HEK293T (cell line): ENCODE results near the gene SLC25A43.

Source experiments
- CTCF ChIA-PET: fragments of 350-600 bp; formaldehyde crosslinking; extraction: SDS; loops from one replicate; lab custom pipeline; 2021; ENCODE audit warnings: antibody characterized with exemption, inconsistent platforms; lab: Yijun Ruan, JAX
- POLR2A ChIA-PET: fragments of 350-600 bp; formaldehyde crosslinking; extraction: SDS; loops from one replicate; lab custom pipeline; 2020; ENCODE audit warnings: antibody characterized with exemption, inconsistent platforms; lab: Yijun Ruan, JAX
- DNase-seq: peaks from one replicate; pipeline ENCODE4 v3.0.0; 2012; ENCODE audit warnings: mixed read lengths; ENCODE audit errors: extremely low spot score
- ARNT ChIP-seq: fragments of 450-650 bp; IDR thresholded peaks from 2 replicates; pipeline ENCODE4 v1.6.1; 2017; ENCODE audit warnings: mild to moderate bottlenecking
- BHLHE40 ChIP-seq: fragments of 450-650 bp; IDR thresholded peaks from 2 replicates; pipeline ENCODE4 v1.6.1; 2016; ENCODE audit warnings: mild to moderate bottlenecking, moderate library complexity, borderline replicate concordance
- CTBP1 ChIP-seq: fragments of 450-650 bp; IDR thresholded peaks from 2 replicates; pipeline ENCODE4 v1.6.1; 2016; ENCODE audit warnings: borderline replicate concordance
- ELF4 ChIP-seq: fragments of 450-650 bp; IDR thresholded peaks from 2 replicates; pipeline ENCODE4 v1.6.1; 2017; ENCODE audit warnings: antibody characterized with exemption
- FOXA1 ChIP-seq: fragments of 450-650 bp; IDR thresholded peaks from 2 replicates; pipeline ENCODE4 v1.6.1; 2016; ENCODE audit warnings: mild to moderate bottlenecking
- FOXK2 ChIP-seq: fragments of 450-650 bp; IDR thresholded peaks from 2 replicates; pipeline ENCODE4 v1.6.1; 2016; ENCODE audit warnings: mild to moderate bottlenecking
- FOXM1 ChIP-seq: fragments of 450-650 bp; IDR thresholded peaks from 2 replicates; pipeline ENCODE4 v1.6.1; 2017; ENCODE audit warnings: mild to moderate bottlenecking, borderline replicate concordance
- HDGF ChIP-seq: fragments of 450-650 bp; IDR thresholded peaks from 2 replicates; pipeline ENCODE4 v1.6.1; 2017; ENCODE audit warnings: antibody characterized with exemption, borderline replicate concordance
- L3MBTL2 ChIP-seq: fragments of 450-650 bp; conservative IDR thresholded peaks from 2 replicates; pipeline ENCODE4 v1.6.1; 2016; ENCODE audit warnings: mild to moderate bottlenecking
- LEF1 ChIP-seq: fragments of 450-650 bp; IDR thresholded peaks from 2 replicates; pipeline ENCODE4 v1.6.1; 2017; ENCODE audit warnings: mild to moderate bottlenecking, borderline replicate concordance
- NFRKB ChIP-seq: fragments of 450-650 bp; IDR thresholded peaks from 2 replicates; pipeline ENCODE4 v1.6.1; 2016; ENCODE audit warnings: mild to moderate bottlenecking, moderate library complexity
- PKNOX1 ChIP-seq: fragments of 450-650 bp; IDR thresholded peaks from 2 replicates; pipeline ENCODE4 v1.6.1; 2016
- SP1 ChIP-seq: fragments of 450-650 bp; IDR thresholded peaks from 2 replicates; pipeline ENCODE4 v1.6.1; 2017
- SUZ12 ChIP-seq: fragments of 450-650 bp; IDR thresholded peaks from 2 replicates; pipeline ENCODE4 v1.6.1; 2016; ENCODE audit warnings: mild to moderate bottlenecking
- TARDBP ChIP-seq: fragments of 450-650 bp; IDR thresholded peaks from 2 replicates; pipeline ENCODE4 v1.6.1; 2016
- ZNF384 ChIP-seq: fragments of 450-650 bp; IDR thresholded peaks from 2 replicates; pipeline ENCODE4 v1.6.1; 2016

SLC25A43 gene

DNA sequence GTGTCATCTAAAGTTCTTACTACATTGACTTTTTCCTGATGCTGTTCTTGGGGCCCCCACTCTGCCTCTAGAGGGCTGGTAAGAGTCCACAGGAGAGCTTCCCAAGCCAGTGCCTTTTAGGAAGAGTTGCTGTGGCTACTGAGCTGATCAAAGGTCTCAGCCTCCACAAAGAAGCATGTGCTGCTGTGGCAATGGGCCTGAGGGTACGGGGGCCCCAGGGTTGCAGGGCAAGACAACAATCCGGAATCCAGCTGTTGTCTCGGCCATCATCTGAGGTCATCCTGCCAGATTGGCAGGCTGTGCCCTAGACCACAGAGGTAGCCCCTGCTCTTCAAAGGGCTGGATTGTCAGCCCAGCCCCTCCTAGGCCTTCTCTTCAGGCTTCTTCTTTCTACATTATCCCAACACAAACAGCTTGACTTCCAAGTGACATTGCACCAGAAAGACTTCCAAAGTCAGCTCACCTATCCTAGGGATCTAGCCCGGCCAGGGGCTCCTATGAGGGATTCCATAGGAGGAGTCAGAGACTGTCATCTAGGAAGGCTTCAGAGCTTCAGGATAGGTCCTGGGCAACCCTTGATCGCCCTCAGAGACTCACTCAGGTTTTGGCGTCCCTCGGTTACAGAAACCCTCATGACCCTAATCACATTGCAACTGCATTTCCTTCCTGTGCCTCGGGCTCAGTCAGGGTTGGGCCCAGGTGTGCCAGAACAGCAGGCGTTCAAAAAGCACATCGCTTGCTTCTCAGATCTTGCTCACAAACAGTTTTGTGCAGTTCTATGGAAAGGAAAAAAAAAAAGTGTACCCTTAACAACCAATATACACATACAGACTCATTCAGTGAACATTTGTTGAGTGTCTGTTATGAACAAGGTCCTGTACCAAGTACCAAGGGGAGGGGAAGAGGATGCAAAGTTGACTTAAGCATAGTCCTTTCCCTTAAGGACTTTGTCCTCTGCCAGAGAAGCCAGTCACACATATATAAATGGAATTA lies 96.9 kb downstream of the SLC25A43 start:
- DNase-seq, result no peak
- TF ChIP-seq SUZ12 (no peak), CTBP1 (no peak), TARDBP (no peak), HDGF (no peak), FOXM1 (no peak), ELF4 (no peak), FOXA1 (no peak), PKNOX1 (no peak), ARNT (no peak), L3MBTL2 (no peak), NFRKB (no peak), LEF1 (no peak), FOXK2 (no peak), BHLHE40 (no peak), ZNF384 (no peak), SP1 (no peak)
- CTCF ChIA-PET, result interaction anchor here (0.7 to 2.0 kb wide), 2 partner anchors 13 to 16 kb away, joined by 3 to 5 read pairs; no protein-coding TSS in a partner anchor
- POLR2A ChIA-PET, result interaction anchor here (1.4 kb wide), 1 partner anchor 28 kb away, joined by 3 read pairs; the partner anchor contains the start of gene SLC25A5

GRCh38 chrX:119497185-119497584 lies 98.0 kb downstream of the SLC25A43 start:
- no peak for DNase-seq
- ChIA-PET CTCF (interaction anchor here (2.0 kb wide), 1 partner anchor 14 kb away, joined by 5 read pairs; no protein-coding TSS in a partner anchor), POLR2A (no interaction called here)
- TF ChIP-seq FOXM1, result no peak
- TF ChIP-seq FOXA1, result no peak
- no peak for TF ChIP-seq PKNOX1
- TF ChIP-seq ARNT, result no peak
- no peak for TF ChIP-seq CTBP1
- no peak for TF ChIP-seq L3MBTL2
- no peak for TF ChIP-seq SUZ12
- no peak for TF ChIP-seq TARDBP
- no peak for TF ChIP-seq HDGF
- no peak for TF ChIP-seq LEF1
- TF ChIP-seq NFRKB, result no peak
- no peak for TF ChIP-seq ZNF384
- no peak for TF ChIP-seq BHLHE40
- TF ChIP-seq SP1, result no peak
- no peak for TF ChIP-seq FOXK2
- no peak for TF ChIP-seq ELF4

- no peak for DNase-seq
- ChIA-PET CTCF (interaction anchor here (1.1 to 1.2 kb wide), 2 partner anchors 12 to 16 kb away, joined by 4 to 5 read pairs; no protein-coding TSS in a partner anchor), POLR2A (no interaction called here)
- TF ChIP-seq ZNF384 (no peak), ARNT (no peak), SUZ12 (no peak), L3MBTL2 (no peak), BHLHE40 (no peak), FOXK2 (no peak), TARDBP (no peak), CTBP1 (no peak), ELF4 (no peak), LEF1 (no peak)
Measured at GRCh38 chrX:119500061-119500800, 101.1 kb downstream of the SLC25A43 start.

DNA sequence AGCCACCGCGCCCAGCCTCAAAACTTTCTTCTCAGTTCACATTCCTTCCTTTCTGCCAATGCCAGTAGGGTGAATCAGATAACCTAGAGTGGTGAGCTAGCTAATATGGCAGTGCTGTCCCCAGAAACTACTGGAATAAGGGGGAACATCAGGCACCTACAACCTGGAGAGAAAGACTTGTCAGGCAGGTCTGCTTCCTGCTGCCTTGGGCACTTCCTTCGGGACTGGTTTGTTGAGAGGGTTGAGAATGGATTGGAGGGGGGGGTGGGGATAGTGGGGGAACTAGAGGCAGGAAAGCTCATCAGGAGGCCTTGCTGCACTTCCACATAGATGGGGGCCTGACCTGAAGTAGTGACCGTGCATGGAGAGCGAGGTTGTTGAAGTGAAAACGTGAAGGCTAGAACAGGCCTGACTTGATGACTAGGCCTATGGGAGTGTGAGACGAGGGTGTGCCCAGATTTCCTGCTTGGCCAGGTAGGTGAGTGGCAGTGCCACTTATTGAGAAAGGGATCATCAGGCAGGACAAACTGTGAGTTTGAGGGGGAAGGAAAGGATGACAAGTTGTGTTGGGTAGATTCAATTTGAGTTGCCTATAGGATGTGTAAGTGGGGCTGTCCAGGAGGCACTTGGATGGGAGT lies 102.5 kb downstream of the SLC25A43 start:
- ChIA-PET POLR2A (no interaction called here), CTCF (interaction anchor here (0.8 kb wide), 1 partner anchor 19 kb away, joined by 3 read pairs; no protein-coding TSS in a partner anchor)
- no peak for TF ChIP-seq BHLHE40
- TF ChIP-seq ELF4, result no peak
- no peak for DNase-seq

DNA sequence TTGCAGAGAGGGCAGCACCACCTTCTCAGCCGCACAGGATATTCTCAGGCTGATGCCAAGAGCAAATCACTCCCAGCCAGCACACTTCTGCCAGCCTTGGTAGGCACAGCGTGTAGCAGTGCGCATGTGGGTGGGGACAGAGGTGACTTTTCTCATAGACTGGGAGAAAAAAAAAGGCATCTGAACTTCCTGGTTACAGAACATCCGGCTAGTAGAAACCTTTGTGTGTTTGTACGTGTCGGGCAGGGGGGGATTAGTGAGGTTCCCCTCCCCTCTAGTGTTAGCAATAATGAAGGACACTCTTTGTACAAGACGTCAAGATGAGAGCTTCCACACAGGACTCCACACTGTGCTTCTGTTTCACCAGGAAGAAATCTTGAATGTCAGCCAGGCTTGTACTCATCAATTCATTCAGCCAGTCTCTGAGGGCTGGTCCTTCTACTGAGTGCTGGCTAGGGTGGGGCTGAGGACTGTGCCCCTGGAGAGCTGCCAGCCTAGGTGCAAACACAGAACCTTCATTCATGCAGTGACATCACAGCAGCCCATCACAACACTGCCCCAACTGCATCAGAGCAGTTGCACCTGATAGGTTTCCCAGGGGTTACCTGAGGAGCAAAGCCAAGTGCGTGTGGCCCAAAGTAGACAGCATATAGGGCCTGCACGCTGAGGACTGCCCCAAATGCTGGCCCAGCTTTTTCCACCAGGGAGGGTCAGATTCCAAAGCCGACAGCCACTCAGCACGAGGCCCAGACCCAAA lies 103.8 kb downstream of the SLC25A43 start:
- TF ChIP-seq HDGF, result no peak
- no peak for TF ChIP-seq CTBP1
- TF ChIP-seq ARNT, result no peak
- no peak for TF ChIP-seq LEF1
- no peak for TF ChIP-seq TARDBP
- TF ChIP-seq ZNF384, result no peak
- no peak for TF ChIP-seq SP1
- TF ChIP-seq PKNOX1, result no peak
- ChIA-PET POLR2A (no interaction called here), CTCF (interaction anchor here (1.0 to 1.4 kb wide), 2 partner anchors 9 to 34 kb away, joined by 3 to 4 read pairs; no protein-coding TSS in a partner anchor)
- no peak for DNase-seq
